HL-60/S4 treated with phorbol 12-myristate 13-acetate at 8.2 ng/mL for 4 days and 3 days (cell line): ENCODE results near the gene MORN1.

Experiments
- in situ Hi-C: fragments of 300-500 bp; cut with MboI; formaldehyde crosslinking; loops from 2 replicates; pipeline ENCODE4 v1.15.0; 2022; ENCODE audit warnings: low sequenced_read_pairs

The MORN1 gene

DNA sequence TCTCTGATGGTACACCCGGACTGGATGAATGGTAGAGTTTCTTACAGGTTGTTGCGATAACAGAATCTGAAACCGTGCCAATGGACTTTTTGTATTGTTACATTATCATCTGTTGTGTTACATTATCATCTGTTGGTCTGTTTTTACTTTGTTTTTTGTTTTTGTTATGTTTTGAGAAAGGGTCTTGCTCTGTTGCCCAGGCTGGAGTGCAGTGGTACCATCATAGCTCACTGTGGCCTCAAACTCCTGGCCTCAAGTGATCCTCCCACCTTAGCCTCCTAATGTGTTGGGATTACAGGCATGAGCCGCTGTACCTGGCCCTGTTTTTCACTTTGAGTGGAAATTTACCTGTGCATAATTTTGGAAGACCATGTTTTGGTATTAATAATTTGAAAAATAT, 31.2 kb upstream of the MORN1 start:
- in situ Hi-C loops = no loop called here

DNA sequence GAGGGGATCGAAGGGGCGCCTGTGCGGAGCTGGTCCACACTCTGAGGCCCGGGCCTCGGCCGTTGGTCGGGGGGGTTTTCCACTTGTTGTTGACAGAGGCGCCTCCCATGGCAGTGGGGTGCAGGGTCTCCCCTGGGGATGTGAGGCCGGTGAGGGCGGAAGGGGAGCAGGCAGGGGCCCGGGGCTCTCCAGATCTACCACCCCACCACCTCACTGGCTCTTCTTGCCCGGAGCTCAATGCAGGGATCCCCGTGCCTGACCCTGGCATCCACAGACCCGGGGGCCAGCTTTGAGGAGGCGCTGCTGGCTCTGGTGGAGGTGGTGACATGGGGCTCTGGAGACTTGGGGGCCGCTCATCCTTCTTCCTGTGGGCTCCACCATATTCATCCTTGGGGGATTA, 28.1 kb upstream of the MORN1 start:
- in situ Hi-C loops = no loop called here

DNA sequence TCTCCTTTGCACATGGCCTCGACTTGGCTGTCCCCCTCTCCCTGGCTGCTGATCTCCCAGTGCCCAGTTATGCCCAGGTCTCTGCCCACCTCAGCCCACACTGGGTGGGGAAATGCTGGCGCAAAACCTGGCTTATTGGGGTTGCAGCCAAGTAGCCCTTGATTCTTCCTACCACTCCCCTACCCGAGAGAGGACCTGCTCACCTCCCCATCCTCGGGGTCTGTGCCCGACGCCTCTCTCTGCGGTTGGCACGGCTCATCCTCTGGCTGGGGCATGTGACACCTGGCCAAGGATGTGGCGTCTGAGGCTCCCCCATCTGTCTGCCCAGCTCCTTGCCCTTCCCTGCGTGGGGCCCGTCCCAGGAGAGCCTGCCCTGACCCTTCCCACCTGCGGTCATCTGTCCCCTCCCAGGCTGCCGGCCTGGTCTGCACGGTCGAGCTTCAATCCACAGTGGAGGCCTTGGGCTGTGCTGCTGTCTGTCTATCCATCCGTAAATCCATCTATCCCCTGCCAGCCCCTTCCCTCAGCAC, 27.5 kb upstream of the MORN1 start:
- in situ Hi-C loops = no loop called here

DNA sequence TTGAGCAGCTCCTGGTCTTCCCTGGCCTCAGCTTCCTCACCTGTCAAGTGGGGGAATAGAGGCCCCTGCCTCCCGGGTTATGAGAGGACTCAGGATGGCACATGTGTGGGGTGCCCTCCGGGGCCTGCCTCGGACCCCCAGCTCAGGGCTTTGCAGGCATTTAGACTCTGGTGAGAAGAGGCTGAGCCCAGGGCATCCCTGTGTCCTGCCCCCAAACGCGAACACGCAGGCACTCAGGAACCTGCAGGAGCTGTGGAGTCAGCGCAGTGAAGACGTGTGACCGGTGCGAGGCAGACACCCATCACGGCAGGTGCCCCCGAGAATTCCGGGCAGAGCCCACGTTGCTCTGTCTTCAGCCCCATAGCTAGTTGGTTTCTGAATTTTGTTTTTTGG, 26.5 kb upstream of the MORN1 start:
- in situ Hi-C loops = no loop called here

DNA sequence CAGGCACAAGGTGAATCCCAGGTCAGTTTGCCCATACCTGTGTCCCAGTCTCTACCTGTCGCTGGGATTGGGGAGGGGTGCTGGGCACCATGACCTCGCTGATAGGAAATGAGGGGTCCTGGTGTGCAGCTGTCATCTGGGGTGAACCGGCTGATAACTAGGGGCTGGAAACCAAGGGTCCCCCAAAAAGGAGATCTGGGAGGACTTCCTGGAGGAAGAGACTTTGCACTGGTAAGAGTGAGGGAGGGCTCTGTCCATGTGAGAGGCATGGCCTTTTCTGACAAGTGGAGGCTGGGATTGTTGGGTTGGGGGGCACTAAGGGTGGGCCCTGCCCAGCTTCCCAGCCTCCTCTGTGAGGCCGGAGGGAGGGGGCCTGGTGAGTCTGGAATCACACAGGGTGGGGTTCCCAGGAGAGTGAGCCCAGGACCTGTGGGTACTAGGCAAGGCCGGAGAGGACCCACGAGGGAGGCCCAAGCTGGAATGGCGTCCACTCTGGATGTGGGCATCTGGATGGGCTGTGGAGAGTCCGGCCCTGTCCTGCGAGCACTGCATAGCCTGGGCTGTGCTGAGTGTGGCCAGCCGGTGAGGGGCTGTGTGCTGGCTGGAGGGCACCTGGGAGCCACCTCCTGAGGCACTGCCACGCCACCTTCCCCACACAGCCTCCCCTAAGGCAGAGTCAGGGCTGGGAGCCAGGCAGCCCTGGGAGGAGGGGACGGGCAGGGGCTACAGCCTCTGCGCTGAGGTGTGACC, 25.9 kb upstream of the MORN1 start:
- in situ Hi-C loops = no loop called here

DNA sequence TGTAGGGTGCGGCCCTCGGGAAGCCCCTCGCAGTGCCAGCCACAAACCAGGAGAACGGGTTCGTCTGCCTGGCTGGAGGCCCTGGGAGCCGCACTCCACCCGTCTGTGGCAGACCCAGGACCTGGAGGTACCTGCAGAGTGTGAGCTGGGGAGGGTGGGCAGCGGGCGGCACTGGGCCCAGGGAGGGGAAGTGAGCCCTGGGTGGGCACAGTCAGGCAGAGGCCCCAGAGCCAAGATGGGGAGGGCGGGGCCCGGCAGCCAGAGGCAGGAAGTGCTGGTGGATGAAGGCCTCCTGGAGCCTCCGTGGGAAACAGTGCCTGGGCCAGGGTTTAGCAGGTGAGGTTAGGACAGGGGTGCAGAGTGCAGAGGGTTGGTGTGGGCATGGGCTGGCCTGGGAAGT, 25.0 kb upstream of the MORN1 start:
- in situ Hi-C loops = no loop called here

DNA sequence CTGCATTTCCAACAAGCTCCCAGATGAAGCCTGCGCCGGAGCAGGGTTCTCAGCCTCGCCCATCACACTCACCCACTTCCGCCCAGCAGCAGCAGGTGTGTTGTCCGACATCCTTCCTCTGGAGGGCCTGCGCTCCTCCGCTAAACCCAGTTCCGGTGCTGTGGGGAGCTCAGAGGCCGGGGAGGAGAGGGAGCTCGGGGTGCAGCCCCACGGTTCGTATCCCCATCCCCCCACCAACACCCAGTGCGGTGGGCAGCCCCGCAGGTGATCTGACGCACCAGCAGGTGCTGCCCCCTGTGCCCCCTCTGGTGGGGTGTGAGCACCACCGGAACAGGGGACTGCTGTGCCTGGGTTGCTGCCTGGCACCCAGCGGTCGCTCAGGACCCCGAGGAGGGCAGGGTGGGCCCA, 24.5 kb upstream of the MORN1 start:
- in situ Hi-C loops = no loop called here

DNA sequence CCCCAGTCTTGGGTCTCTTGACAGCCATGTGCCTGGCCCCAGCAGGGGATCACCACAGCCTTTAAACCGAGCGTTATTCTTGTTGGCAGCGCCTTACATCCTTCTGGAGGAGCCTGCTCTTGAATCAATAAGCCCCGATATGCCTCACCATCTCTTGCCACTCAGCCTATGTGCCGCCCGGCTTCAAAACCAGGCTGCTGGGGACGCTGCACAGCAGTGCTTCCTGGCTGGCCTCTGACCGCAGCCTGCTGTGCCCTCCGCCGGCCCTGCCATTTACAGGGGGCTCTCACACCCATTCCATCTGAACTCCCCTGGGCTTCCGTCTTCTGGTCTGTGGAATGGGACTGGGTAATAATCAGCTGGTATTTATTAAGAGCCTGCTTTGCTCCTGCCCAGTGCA, 24.0 kb upstream of the MORN1 start:
- in situ Hi-C loops = no loop called here

- in situ Hi-C loops = no loop called here
These were observed 23.1 kb upstream of the MORN1 start for GRCh38 chr1:2414297-2414958.

DNA sequence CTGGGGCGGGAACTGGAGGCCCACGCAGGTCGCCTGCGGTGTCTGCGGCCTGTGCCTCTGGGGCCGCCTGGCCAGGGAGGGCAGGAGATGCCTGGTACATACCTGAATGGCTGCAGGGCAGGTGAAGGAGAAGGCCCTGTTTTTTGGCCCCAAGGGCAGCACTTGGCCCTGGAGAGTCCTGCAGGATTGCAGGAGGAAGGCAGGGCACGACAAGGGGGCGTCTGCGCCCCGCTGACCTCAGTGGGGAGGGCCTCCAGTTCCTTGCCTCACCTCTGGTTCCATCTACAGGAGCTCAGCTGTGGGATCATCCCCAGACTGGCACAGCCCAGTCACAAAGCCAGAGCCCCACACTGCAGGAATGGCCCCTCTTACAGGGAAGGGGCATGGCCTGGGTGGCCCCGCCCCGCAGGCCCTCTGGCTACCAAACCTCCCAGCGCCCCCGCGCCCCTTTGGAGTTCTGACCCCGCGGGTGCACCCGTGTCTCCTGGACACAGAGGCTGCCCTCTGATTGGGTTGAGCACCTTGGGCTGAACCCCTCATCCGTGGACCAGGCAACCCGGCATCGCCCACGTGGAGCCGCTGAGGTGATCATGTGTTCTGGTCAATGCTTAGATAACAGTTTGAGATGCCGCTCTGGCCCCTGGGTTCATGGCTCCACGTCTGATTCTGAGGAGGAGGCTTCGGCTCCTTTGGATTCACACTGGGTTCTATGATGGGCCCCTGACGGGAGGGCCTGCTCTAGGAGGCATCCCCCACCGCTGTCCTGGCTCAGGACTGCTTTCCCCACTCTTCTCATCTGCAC, 22.3 kb upstream of the MORN1 start:
- in situ Hi-C loops = no loop called here

DNA sequence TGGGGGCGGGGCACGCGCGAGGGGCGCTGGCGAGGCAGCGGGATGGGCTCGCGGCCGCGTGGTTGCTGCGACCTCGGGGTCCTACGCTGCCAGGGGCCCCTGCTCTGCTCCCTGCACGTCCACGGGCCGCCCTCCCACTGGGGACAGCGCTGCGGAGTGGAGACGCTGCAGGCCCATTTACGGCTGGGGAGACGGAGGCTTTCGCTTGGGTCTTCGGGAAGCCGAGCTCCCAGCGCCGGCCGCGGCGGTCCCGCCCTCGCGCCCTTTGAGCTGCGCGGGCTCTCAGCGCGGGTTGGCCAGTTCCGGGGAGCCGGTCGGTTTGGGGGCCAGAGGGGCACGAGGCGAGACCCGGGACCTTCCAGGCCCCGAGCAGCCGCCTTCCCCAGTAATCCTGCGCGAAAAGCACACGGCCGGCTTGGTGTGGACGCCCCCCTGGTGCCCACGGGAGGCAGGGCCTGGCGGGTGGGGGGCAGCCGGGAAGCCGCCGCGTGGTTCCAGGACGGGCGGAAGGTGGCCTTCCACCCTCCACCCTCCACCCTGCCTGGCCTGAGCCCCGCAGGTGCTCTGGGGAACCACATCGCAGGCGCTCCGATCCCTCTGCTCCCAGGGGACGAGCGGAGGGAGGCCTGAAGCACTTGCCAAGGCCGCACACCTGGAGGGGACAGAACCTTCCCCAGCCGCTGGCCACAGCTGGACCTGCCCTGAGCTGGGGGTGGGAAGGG, 21.6 kb upstream of the MORN1 start:
- in situ Hi-C loops = no loop called here

GRCh38 chr1:2412395-2412772, 21.0 kb upstream of the MORN1 start, which contains the start of gene PEX10:
TSS of gene PEX10 (minus strand) at chr1:2412564. CDS start at chr1:2412502, 62 bp downstream.
- in situ Hi-C loops = no loop called here

GRCh38 chr1:2411801-2412394, 20.5 kb upstream of the MORN1 start:
- in situ Hi-C loops = no loop called here

DNA sequence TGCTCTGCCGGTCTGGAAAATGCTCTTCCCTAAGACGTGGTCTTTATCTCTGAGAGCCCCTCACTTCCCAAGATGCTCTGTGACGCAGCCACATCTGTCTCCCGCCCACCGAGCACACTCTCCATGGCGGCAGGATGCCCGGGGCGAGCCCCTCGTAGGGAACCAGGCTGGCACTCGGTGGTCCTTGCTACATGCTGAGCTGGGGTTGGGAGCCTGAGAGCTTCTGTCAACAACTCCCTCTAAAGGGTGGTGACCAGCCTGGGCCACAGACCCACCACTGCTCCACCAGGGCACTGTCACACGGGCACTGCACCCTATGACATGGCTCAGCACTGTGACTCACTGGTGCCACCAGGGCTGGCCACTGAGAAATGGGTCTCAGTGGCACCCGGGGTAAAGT, 18.4 kb upstream of the MORN1 start:
- in situ Hi-C loops = no loop called here

DNA sequence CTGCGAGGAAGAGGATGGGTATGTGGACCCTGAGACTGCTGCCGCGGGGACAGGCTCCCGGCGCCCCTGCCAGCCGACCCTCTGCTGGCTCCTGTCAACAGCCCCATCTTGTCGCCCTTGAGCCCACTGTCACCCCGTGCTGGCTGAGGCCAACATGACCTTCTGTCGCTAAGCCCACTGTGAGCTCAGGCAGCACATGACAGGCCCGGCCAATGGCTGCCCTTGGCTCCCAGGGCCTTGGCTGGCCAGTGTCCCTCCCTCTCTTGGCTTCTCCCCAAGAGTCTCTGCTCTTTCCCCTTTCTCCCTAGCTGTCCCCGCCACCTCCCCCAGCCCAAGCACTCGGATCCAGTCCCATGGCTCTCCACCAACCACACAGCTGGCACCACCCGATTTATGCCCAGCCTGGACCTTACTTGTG, 17.5 kb upstream of the MORN1 start:
- in situ Hi-C loops = no loop called here

DNA sequence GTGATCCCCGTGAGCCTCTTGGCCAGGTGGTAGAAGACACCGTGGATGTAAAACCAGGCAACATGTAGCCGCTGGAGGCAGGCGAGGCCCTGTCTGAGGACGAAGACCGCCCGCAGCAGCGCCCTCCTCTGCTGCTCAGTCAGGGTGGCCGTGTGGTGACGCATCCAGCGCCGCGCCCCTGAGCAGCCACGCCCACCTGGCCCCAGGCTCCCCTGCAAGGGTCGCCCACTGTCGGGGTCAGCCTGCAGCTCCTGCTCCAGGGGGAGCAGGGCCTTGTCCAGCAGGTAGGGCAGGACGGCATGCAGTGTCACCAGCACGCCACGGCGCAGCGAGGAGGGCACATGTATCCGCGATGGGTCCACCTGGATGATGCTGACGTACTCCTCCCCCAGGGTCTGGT, 17.1 kb upstream of the MORN1 start:
- in situ Hi-C loops = no loop called here

DNA sequence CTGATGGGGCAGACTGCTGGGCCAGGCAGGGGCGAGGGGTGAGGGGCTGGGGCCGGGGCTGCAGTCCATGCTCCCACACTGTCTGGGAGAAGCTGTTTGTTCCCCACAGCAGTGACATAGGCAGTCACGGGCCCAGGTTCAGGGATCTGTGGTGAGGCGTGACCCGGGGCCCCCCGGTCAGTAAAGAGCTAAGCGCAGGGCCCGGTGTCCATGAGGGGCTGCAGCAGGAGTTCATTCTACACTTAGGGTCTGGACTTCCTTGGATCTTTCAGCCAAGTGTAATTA, 16.6 kb upstream of the MORN1 start:
- in situ Hi-C loops = no loop called here

DNA sequence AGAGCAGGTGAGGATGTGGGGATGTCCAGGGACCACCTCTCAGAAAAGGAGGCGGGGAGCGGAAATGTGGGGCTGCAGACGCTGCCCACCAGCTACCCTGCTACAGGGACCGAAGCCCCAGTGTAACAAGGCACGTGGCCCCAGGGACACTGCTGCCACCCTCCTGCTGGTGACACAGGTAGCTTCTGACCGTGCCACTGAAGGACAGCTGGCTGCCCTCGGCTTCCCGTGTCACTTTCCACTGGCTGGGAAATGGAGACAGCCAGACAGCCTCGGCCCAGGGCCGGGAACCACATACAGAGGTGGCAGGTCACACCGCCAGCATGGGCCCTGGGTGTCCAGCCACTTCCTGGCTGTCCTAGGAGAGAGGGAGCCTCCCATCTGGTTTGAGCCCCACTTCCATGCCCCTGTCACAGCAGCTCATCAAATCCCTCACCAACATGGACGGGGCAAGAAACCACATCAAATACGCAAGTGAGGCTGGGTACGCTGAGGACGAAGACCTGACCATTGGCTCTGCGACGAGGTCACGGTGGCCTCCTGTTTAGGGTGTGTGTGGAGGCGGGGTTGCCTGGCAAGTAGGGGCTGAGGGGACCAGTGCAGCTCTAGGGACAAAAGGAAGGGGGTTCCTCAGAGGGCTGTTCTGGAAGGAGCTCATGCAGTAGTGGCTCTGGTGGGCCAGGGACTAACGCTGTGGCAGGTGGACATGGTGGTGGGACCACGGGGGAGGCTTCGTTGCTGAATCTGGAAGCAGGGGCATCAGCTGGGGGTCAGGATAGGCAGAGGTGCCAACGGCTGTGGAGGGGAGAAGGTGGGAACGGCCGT, 16.0 kb upstream of the MORN1 start:
- in situ Hi-C loops = no loop called here

DNA sequence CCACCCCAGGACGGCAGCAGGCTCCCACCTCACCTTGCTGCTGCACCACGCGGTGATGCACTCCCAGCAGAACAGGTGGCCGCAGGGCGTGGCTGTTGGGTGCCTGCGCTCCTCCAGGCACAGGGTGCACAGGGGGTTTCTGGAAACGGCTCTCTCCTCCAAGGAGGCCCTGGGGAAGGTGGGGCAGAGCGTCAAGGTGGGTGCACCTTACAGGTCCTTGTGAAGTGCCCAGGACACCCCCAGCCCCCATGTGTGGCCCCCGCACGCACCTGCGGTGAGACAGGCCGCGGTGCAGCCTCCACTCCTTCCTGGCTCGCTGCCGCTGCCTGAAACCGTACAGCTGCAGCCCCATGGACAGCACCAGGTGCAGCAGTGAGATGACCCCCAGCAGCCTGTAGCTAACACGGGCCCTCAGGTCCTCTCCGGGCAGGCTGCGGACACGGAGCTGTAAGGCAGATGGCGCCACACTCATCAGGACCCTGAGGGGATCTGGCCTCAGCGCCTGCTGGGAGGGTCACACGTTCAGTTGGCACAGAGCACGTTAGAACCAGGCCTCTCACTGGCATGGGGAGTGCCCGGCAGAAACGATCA, 15.2 kb upstream of the MORN1 start:
- in situ Hi-C loops = no loop called here
